HG02610 (cell line): ENCODE measurements around the gene SYNPO2.
"Not testable (repeated sequence)": the region's sequence is repeated elsewhere in the genome, so short reads cannot be mapped to it uniquely, and the experiment has no call there.

Experiments
- ATAC-seq: cut with Tn5 transposase; IDR thresholded peaks from one replicate; pipeline ENCODE4 v1.9.1; 2021; ENCODE audit warnings: mild to moderate bottlenecking, moderate library complexity; ENCODE audit not compliant: unreplicated experiment

SYNPO2 gene

DNA sequence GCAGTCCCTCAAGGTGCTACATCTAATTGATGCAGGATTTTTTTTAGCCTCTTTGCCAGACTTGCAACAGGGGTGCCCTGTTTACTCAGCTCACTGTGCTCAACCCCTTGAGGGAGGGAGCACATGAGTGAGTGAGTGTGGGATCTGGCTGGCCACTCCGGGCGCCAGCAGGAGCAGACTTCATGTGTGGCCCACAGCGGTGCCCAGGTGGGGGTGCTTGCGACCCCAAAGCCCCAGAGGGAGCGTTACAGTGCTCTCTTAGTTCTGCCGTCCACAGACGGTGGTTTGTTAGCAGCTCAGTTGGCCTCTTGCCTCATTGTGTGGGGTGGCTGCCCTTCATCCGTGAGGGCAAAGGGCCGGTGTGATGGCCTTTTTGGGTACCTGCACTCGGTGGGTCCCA, 165.3 kb downstream of the SYNPO2 start:
- no peak for ATAC-seq

GRCh38 chr4:119057417-119057816, 168.8 kb downstream of the SYNPO2 start:
- no peak for ATAC-seq

GRCh38 chr4:119059221-119059620, 170.6 kb downstream of the SYNPO2 start:
- no peak for ATAC-seq

DNA sequence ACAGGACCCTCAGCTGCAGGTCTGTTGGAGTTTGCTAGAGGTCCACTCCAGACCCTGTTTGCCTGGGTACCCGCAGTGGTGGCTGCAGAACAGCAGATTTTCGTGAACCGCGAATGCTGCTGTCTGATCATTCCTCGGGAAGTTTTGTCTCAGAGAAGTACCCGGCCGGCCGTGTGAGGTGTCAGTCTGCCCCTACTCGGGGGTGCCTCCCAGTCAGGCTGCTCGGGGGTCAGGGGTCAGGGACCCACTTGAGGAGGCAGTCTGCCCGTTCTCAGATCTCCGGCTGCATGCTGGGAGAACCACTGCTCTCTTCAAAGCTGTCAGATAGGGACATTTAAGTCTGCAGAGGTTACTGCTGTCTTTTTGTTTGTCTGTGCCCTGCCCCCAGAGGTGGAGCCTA, 178.5 kb downstream of the SYNPO2 start:
- not testable (repeated sequence) for ATAC-seq

DNA sequence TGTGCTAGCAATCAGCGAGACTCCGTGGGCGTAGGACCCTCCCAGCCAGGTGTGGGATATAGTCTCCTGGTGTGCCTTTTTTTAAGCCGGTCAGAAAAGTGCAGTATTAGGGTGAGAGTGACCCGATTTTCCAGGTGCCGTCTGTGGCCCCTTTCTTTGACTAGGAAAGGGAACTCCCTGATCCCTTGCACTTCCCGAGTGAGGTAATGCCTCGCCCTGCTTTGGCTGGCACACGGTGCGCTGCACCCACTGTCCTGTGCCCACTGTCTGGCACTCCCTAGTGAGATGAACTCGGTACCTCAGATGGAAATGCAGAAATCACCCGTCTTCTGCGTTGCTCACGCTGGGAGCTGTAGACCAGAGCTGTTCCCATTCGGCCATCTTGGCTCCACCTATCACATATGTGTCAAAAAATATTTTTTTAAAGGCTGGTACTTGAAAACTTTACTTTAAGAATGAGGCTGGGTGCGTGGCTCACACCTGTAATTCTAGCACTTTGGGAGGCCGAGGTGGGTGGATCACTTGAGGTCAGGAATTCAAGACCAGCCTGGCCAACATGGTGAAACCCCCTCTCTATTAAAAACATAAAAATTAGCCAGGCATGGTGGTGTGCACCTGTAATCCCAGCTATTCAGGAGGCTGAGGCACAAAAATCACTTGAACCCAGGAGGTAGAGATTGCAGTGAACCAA, 179.2 kb downstream of the SYNPO2 start:
- ATAC-seq = not testable (repeated sequence)

DNA sequence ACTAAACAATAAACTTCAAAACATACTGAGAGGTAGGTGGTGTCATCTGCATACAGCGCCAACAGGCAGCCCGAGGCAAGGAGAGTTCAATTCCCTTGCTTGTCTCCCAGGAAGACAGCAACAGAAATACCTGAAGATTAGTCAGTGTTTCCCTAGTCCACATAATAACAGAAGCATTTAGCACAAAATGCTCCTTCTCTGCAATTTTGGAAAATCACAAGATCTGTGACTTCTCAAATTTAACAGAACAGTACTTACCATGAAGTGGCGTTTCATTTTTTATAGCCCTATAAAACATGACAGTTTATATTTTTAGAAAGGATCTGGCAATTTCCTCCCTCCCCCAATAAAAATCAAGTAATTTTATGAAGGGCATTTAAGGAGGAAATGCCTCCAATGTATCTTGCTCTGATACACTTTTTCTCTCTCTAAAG, 179.9 kb downstream of the SYNPO2 start:
- no peak for ATAC-seq

- no peak for ATAC-seq
Measured at GRCh38 chr4:119070301-119070700, 181.6 kb downstream of the SYNPO2 start.

DNA sequence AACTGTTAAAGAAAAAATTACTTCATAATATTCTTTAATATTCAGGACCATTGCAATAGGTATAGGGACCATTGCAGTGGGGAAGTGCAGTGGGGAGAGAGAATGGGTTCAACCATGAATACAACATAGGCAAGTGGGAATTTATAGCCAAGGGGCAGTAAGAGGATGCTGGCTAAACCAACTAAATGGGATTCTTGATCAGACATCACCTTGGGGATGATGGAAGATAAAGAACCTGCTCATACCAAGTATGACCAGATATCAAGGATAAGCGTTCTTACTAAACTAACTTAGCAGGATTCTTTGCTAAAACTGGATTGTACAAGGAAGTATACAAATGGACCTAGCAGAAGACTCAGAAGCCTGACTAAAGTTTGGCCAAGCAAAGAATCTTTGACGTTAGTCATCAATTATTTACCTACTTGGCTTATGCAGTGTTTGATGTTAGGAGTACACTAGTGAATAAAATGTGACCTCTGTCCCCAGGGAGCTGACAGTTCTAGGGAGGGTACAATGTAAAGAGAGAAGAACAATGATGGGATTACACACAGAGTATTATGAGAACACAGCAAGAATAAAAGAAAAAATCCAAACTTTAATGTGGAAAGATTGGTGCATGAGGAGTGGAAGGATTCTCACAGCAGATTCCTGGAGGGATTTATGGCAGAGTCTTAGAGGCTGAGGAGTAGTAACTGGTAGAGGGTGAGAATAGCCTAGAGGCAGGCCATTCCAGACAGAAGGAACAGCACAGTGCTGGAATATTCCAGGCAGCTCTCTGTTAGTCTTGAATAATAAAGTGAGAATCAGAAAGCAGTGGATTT, 192.3 kb downstream of the SYNPO2 start:
- no peak for ATAC-seq

DNA sequence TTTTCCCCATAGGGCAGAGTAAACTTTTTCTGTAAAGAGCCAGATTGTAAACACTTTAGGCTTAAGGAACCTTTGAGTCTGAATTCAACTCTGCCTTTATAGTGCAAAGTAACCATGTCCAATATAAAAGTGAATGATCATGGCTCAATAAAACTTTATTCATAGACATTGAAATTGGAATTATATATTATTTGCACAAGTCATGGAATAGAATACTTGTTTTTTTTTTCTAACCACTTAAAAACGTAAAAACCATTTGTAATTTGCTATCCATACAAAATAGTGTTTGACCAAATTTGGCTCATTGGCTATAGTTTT, 192.8 kb downstream of the SYNPO2 start:
- ATAC-seq = no peak

- no peak for ATAC-seq
Measured at GRCh38 chr4:119081943-119082342, 193.3 kb downstream of the SYNPO2 start.

DNA sequence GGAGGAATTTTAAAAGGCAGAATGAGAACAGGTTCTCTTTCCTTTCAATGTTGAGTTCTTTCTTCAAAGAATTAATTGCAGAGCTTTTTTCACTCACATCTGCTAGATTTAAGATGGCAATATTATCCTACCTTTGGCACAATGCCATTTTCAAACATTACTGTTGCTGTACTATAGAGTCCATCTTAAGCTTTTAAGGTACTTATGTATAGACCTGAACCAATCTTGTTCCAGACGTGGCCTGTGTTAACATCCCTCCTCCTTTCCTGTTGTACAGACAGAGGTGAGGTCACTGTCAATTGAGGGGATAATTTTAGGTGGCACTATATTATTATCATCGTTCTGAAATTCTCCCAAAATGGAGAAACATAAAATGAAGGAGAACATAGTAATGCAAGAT, 194.0 kb downstream of the SYNPO2 start:
- ATAC-seq = no peak

DNA sequence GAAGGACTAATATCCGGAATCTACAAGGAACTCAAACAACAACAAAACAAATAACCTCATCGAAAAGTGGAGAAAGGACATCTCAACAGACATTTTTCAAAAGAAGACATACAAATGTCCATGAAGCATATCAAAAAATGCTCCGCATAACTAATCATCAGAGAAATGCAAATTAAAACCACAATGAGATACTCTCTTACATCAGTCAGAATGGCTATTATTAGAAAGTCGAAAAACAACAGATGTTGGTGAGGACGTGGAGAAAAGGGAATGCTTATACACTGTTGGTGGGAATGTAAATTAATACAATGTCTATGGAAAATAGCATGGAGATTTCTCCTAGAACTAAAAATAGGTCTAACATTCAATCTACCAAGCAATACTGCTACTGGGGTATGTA, 195.9 kb downstream of the SYNPO2 start:
- ATAC-seq = no peak

- ATAC-seq = no peak
Measured at GRCh38 chr4:119087121-119087520, 198.5 kb downstream of the SYNPO2 start.

DNA sequence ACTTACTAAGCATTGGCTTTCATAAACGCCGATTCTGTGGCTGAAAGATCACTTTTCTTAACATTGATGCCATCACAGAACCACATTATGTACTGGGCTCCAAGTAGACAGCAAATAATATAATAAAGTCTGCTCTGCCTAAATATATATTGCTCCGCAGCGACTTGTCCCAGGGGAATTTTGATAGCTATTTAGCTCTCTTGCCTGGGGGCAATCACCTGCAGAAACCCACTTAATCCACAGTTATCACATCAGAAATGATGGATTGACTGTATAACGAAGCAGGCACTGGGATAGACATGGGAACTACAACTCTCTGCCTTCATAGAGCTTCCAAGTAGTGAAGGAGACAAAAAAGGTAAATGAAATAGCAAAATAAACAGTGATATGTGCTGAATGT, 199.0 kb downstream of the SYNPO2 start:
- no peak for ATAC-seq

DNA sequence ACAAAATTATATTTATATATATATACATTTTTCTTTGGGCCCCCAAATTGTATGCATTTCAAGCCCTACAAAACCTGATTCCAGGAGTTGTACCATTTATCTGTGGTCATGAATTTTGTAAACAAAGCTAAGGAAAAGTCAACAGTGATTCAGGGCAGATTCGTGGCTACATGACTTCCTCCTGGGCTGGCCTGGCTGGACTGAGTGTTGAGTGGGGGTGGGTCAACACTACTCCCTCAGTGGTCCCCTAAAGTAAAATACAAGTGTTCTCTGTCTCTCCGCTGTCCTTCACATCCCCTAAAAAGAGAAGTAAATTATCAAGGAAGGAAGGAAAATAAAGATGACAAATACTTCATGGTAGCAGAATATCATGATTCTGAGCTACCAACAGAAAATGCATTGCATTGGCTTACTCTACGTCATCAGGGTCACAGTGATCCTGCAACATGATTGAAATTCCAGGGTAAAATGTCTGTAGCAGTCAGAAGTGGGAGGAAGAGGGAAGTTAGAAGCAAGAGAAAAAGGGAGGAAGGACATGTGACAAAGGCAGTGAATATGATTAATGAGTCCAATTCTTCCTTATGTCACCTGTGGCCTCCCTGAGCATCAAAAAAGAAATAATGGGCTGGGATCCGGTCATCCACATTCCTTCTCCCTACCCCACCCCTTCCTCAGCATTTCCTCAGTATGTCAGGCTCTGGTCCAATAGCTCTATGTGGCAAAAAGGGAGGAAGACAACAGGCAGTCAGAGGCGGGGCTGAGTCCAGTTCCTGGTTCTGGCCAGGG, 204.6 kb downstream of the SYNPO2 start:
- no peak for ATAC-seq

GRCh38 chr4:119097282-119097900, 208.7 kb downstream of the SYNPO2 start:
- ATAC-seq = no peak

DNA sequence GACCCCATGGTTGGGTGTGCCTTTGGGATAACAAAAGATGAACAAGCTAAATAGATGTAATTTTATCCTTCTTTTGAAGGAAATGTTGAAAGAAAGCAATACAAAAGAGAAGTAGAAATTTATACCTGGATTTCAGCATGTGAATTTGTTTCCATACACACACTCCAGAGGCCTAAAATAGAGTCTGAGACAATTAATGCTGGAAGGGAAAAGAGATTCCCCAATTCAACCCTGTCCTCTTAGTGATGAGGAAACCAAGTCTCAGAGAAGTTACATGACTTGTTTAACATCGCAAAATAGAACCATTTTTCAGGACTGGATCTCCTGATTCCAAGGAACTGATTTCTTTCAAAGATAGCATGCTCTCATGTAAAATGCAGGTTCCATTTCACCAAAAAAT, 209.7 kb downstream of the SYNPO2 start:
- ATAC-seq = no peak

DNA sequence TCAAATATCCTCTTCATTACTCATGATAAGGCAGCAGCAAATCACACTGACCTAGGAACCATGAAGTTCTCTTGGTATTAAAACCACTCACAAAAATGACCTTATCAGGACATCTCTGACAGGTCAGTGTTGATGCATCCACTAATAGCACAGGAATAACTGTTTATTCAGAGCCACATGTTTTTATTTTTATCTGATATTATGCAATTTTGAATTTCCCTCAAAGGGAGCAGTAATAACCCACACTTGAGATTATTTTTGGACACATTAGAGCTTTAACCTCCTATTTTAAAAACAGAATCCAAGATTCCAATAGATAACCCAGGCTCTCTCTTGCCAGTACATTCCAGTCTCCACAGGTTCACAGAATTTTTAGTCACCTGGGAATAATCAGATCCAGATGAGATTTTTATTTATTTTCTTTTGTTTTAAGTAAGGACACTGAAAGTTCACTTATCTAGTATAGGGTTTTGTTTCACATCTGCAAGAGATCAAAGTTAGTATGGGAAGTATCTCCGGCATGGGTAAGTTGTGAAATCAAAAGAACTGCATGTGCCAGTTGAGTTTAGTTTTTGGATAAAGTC, 210.7 kb downstream of the SYNPO2 start:
- ATAC-seq = no peak

GRCh38 chr4:119100655-119101054, 212.0 kb downstream of the SYNPO2 start:
- ATAC-seq = no peak

DNA sequence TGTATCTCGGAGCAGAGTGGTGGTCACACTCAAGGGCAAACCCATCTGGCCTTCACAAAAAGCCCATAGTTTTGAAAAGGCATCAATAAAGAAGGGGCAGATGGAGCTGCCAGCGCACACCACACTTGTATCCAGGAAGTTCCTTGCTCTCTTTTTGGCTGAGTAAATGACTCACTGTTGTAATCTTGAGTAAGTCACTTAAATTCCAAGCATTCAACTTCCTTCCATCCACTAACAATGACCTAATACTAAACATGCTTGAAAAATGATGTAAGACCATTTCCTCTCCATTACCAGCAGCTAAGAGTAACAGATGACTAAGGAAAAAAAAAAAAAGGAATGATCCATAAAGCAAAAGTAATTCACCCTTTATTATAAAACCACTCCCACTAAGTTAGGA, 214.6 kb downstream of the SYNPO2 start:
- no peak for ATAC-seq
